ENCODE data around the gene DOCK4. TPM values are rescaled to one million over a fixed set of nuclear protein-coding genes. Genes with fewer than 3 reads are reported as not detected.

Gene DOCK4
- total RNA-seq, 1 donor from 2014 or later, result 60.3 TPM

- Mint-ChIP-seq H3K4me1 (ENCODE audit: low read depth, unreplicated experiment) (peaks cover 4% of the 10 kb centered on the region), H3K36me3 (ENCODE audit: unreplicated experiment) (peaks cover 9% of the 10 kb centered on the region), H3K27me3 (ENCODE audit: unreplicated experiment) (peaks cover 2% of the 10 kb centered on the region), H3K27ac (ENCODE audit: unreplicated experiment) (no peak overlapping the region), H3K9me3 (ENCODE audit: unreplicated experiment) (no peaks in the 10 kb centered on the region), H3K4me3 (ENCODE audit: unreplicated experiment) (no peak overlapping the region)
- DNase-seq, result no peak
- TF ChIP-seq, protein P1, sequence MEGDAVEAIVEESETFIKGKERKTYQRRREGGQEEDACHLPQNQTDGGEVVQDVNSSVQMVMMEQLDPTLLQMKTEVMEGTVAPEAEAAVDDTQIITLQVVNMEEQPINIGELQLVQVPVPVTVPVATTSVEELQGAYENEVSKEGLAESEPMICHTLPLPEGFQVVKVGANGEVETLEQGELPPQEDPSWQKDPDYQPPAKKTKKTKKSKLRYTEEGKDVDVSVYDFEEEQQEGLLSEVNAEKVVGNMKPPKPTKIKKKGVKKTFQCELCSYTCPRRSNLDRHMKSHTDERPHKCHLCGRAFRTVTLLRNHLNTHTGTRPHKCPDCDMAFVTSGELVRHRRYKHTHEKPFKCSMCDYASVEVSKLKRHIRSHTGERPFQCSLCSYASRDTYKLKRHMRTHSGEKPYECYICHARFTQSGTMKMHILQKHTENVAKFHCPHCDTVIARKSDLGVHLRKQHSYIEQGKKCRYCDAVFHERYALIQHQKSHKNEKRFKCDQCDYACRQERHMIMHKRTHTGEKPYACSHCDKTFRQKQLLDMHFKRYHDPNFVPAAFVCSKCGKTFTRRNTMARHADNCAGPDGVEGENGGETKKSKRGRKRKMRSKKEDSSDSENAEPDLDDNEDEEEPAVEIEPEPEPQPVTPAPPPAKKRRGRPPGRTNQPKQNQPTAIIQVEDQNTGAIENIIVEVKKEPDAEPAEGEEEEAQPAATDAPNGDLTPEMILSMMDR (IDR thresholded peaks at IDR 0.05; ENCODE audit: partially characterized antibody, unreplicated experiment), result no peak
Observed at GRCh38 chr7:111785076-111785475, 421.1 kb downstream of the DOCK4 start.

DNA sequence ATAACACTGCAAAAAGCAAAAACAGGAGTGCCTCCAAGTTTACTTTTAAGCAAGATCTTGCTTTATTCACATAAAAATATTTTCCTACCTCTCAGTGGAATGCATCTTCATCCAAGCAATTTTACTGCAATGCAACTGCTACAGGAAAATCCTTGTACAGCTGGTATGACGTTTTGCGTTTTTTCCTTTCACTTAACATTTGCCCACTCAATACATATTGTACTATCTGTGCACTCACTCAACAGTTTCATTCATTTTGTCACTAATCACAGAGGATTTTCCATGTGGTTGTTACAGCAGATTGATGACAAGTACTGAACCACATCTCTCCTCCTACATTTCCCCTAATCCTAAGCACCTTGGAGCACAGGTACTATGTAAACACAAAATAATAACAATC lies 421.9 kb downstream of the DOCK4 start:
- TF ChIP-seq, protein P1 (IDR thresholded peaks at IDR 0.05; ENCODE audit: partially characterized antibody, unreplicated experiment), result no peak
- Mint-ChIP-seq H3K4me1 (ENCODE audit: low read depth, unreplicated experiment) (peaks cover 4% of the 10 kb centered on the region), H3K27ac (ENCODE audit: unreplicated experiment) (no peak overlapping the region), H3K9me3 (ENCODE audit: unreplicated experiment) (no peaks in the 10 kb centered on the region), H3K36me3 (ENCODE audit: unreplicated experiment) (peaks cover 9% of the 10 kb centered on the region), H3K27me3 (ENCODE audit: unreplicated experiment) (peaks cover 2% of the 10 kb centered on the region), H3K4me3 (ENCODE audit: unreplicated experiment) (no peak overlapping the region)
- no peak for DNase-seq

- Mint-ChIP-seq H3K9me3 (ENCODE audit: unreplicated experiment) (no peaks in the 10 kb centered on the region), H3K27ac (ENCODE audit: unreplicated experiment) (no peak overlapping the region), H3K36me3 (ENCODE audit: unreplicated experiment) (peaks cover 9% of the 10 kb centered on the region), H3K4me1 (ENCODE audit: low read depth, unreplicated experiment) (peaks cover 4% of the 10 kb centered on the region), H3K27me3 (ENCODE audit: unreplicated experiment) (peaks cover 2% of the 10 kb centered on the region), H3K4me3 (ENCODE audit: unreplicated experiment) (no peak overlapping the region)
- TF ChIP-seq, protein P1 (IDR thresholded peaks at IDR 0.05; ENCODE audit: partially characterized antibody, unreplicated experiment), result no peak
- DNase-seq, result no peak
Observed at GRCh38 chr7:111783854-111784253, 422.3 kb downstream of the DOCK4 start.

DNA sequence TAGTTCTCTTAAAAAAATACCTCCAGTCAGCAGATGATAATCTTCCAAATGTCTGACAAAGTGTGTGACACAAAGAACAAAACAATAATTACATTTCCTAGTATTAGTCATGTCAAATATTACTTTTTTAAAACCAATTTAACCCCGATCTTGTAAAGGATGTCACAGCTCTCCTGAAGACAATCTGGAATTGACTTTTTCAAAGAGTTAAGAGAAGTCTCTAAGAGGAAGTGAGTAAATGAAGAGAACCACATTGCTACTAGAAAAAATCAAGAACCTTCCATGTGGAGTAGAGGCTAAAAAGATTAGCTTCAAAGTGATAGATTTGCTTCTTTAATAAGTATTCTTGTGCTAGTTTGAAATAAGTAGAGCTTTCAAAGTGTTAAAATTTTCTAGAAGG lies 425.7 kb downstream of the DOCK4 start:
- Mint-ChIP-seq H3K4me1 (ENCODE audit: low read depth, unreplicated experiment) (no peaks in the 10 kb centered on the region), H3K4me3 (ENCODE audit: unreplicated experiment) (no peak overlapping the region), H3K36me3 (ENCODE audit: unreplicated experiment) (peaks cover 23% of the 10 kb centered on the region), H3K9me3 (ENCODE audit: unreplicated experiment) (no peaks in the 10 kb centered on the region), H3K27me3 (ENCODE audit: unreplicated experiment) (peaks cover 5% of the 10 kb centered on the region), H3K27ac (ENCODE audit: unreplicated experiment) (no peak overlapping the region)
- DNase-seq, result no peak
- TF ChIP-seq, protein P1 (IDR thresholded peaks at IDR 0.05; ENCODE audit: partially characterized antibody, unreplicated experiment), result no peak

DNA sequence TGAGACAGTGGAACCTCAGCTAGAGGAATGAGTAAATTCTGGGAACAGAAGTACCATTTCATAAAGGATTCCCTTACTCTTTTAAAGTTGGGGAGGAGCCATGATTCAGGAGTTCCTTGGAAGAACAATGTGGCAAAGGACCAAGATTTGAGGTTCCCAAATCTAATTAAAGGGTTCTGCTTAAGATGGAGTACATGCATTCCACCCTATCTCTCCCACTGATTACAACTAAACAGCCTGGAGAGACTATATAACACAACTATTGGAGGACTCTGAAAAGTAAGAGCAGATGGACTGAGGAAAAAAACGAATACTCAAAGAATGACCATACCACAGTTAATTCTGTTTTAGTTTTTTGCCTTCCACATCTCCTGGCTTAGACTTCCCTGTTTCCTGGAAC lies 431.0 kb downstream of the DOCK4 start:
- TF ChIP-seq, protein P1 (IDR thresholded peaks at IDR 0.05; ENCODE audit: partially characterized antibody, unreplicated experiment), result no peak
- peaks cover 14% of the 10 kb centered on the region for H3K36me3 Mint-ChIP-seq (ENCODE audit: unreplicated experiment)
- H3K4me3 Mint-ChIP-seq (ENCODE audit: unreplicated experiment), result no peak overlapping the region

More for the DNA sequence above, 431.0 kb downstream of the DOCK4 start:
- Mint-ChIP-seq H3K9me3 (ENCODE audit: unreplicated experiment) (peaks cover 2% of the 10 kb centered on the region), H3K4me1 (ENCODE audit: low read depth, unreplicated experiment) (no peaks in the 10 kb centered on the region), H3K27me3 (ENCODE audit: unreplicated experiment) (peaks cover 5% of the 10 kb centered on the region), H3K27ac (ENCODE audit: unreplicated experiment) (no peak overlapping the region)
- no peak for DNase-seq
